SK-N-SH (cell line): Measurements from ENCODE around the gene RRBP1. TPM values are rescaled to one million over a fixed set of nuclear protein-coding genes. Genes with fewer than 3 reads are reported as not detected.

Source experiments
- CTCF ChIA-PET: fragments of 300-600, 350-600 bp; formaldehyde crosslinking; extraction: SDS; loops from one replicate; lab custom pipeline; 2021; lab: Yijun Ruan, JAX
- POLR2A ChIA-PET: fragments of 350-600 bp; sonication (Branson Sonifier 250); formaldehyde crosslinking; extraction: SDS; loops from one replicate; lab custom pipeline; 2020; ENCODE audit warnings: antibody characterized with exemption, inconsistent platforms; lab: Yijun Ruan, JAX
- DNase-seq: peaks from one replicate; pipeline ENCODE4 v3.0.0; 2012
- H2AFZ ChIP-seq: fragments of 200-600 bp; sonication (generic); 2 replicates; pipeline ENCODE4 v1.8.1; 2016; ENCODE audit warnings: antibody characterized with exemption, mild to moderate bottlenecking, low read depth
- H3F3A ChIP-seq: fragments of 200-600 bp; sonication (generic); replicated peaks from 2 replicates; pipeline ENCODE3; 2016; ENCODE audit warnings: antibody characterized with exemption, mild to moderate bottlenecking; ENCODE audit not compliant: insufficient read depth
- H3K27ac ChIP-seq, 2 experiments: fragments of 200-500 bp in 1 of 2; fragments of 200-600 bp in 1 of 2; sonication (Bioruptor generic) in 1 of 2; sonication (generic), shearing (Covaris generic) in 1 of 2; 2 replicates each; pipeline versions ENCODE4 v1.5.1 to v1.6.1; 2014 to 2016; ENCODE audit warnings: low read depth in 2 of 2, inconsistent platforms in 1 of 2, low read length in 1 of 2, mild to moderate bottlenecking in 1 of 2, mixed read lengths in 1 of 2
- H3K27me3 ChIP-seq: fragments of 200-600 bp; sonication (generic), shearing (Covaris generic); 2 replicates; pipeline ENCODE4 v1.6.1; 2016; ENCODE audit warnings: mixed run types; ENCODE audit not compliant: insufficient read depth
- H3K36me3 ChIP-seq, 2 experiments: fragments of 200-500 bp in 1 of 2; fragments of 200-600 bp in 1 of 2; sonication (Bioruptor generic) in 1 of 2; sonication (generic) in 1 of 2; replicated peaks in 1 of 2; 2 replicates each; pipeline versions ENCODE3 to v1.5.1; 2014 to 2016; ENCODE audit warnings: low read length in 1 of 2, mild to moderate bottlenecking in 1 of 2; ENCODE audit not compliant: insufficient read depth in 2 of 2, control insufficient read depth in 1 of 2
- H3K4me1 ChIP-seq, 2 experiments: fragments of 200-500 bp in 1 of 2; fragments of 200-600 bp in 1 of 2; sonication (Bioruptor generic) in 1 of 2; sonication (generic), shearing (Covaris generic) in 1 of 2; 2 replicates each; pipeline versions ENCODE4 v1.5.1 to v1.6.1; 2014 to 2016; ENCODE audit warnings: low read depth in 1 of 2, low read length in 1 of 2, mixed run types in 1 of 2; ENCODE audit not compliant: insufficient read depth in 2 of 2, control insufficient read depth in 1 of 2
- H3K4me2 ChIP-seq: fragments of 200-600 bp; sonication (generic), shearing (Covaris generic); 2 replicates; pipeline ENCODE4 v1.6.1; 2017; ENCODE audit warnings: mixed run types
- H3K4me3 ChIP-seq, 2 experiments: fragments of 200-500 bp in 1 of 2; fragments of 200-600 bp in 1 of 2; sonication (Bioruptor generic) in 1 of 2; sonication (generic), shearing (Covaris generic) in 1 of 2; 2 replicates each; pipeline versions ENCODE4 v1.5.1 to v1.8.1; 2014 to 2016; ENCODE audit warnings: low read depth in 2 of 2, inconsistent platforms in 1 of 2, low read length in 1 of 2, mild to moderate bottlenecking in 1 of 2, mixed read lengths in 1 of 2, moderate library complexity in 1 of 2
- H3K79me2 ChIP-seq: fragments of 200-600 bp; sonication (generic); 2 replicates; pipeline ENCODE4 v1.8.1; 2017; ENCODE audit warnings: mild to moderate bottlenecking; ENCODE audit not compliant: insufficient read depth
- H3K9ac ChIP-seq: fragments of 200-600 bp; sonication (generic); 2 replicates; pipeline ENCODE4 v1.6.1; 2017; ENCODE audit warnings: mixed run types
- H3K9me2 ChIP-seq: fragments of 200-600 bp; sonication (generic); 2 replicates; pipeline ENCODE4 v1.6.1; 2017; ENCODE audit warnings: mixed run types
- H3K9me3 ChIP-seq: fragments of 200-600 bp; sonication (generic); 2 replicates; pipeline ENCODE4 v1.6.1; 2017; ENCODE audit warnings: mixed run types, mild to moderate bottlenecking, moderate library complexity
- H4K20me1 ChIP-seq: fragments of 200-600 bp; sonication (generic); 2 replicates; pipeline ENCODE4 v1.6.1; 2017; ENCODE audit warnings: mild to moderate bottlenecking, mixed run types; ENCODE audit not compliant: insufficient read depth
- CHD2 ChIP-seq: fragments of 150-350 bp; IDR thresholded peaks from 2 replicates; pipeline ENCODE4 v1.6.1; 2018; ENCODE audit warnings: low read length; ENCODE audit not compliant: partially characterized antibody
- CTCF ChIP-seq: fragments of 200-600 bp; sonication (generic); IDR thresholded peaks from 2 replicates; pipeline ENCODE4 v1.6.1; 2017; ENCODE audit warnings: antibody characterized with exemption, mild to moderate bottlenecking, moderate library complexity
- ELF1 ChIP-seq: IDR thresholded peaks from 2 replicates; pipeline ENCODE4 v1.4.0; 2012
- EZH2phosphoT487 ChIP-seq: fragments of 200-600 bp; sonication (generic); IDR thresholded peaks from 2 replicates; pipeline ENCODE4 v1.6.1; 2017; ENCODE audit warnings: low read depth, mixed run types, mild to moderate bottlenecking, antibody characterized with exemption, moderate library complexity, borderline replicate concordance
- FOXJ3 ChIP-seq: sonication (generic); formaldehyde crosslinking; IDR thresholded peaks from 2 replicates; pipeline ENCODE4 v1.5.1; 2020; ENCODE audit warnings: mild to moderate bottlenecking, missing genetic modification reagents
- FOXM1 ChIP-seq: IDR thresholded peaks from 2 replicates; pipeline ENCODE4 v1.4.0; 2012; ENCODE audit warnings: low read depth, mild to moderate bottlenecking
- GABPA ChIP-seq: IDR thresholded peaks from 2 replicates; pipeline ENCODE4 v1.4.0; 2012; ENCODE audit warnings: low read depth, mild to moderate bottlenecking
- GATA2 ChIP-seq: sonication (generic); formaldehyde crosslinking; IDR thresholded peaks from 2 replicates; pipeline ENCODE4 v1.5.0; 2020; ENCODE audit warnings: mild to moderate bottlenecking, missing genetic modification reagents
- MAX ChIP-seq: IDR thresholded peaks from 2 replicates; pipeline ENCODE4 v1.4.0; 2012; ENCODE audit warnings: low read depth
- MXI1 ChIP-seq: IDR thresholded peaks from 2 replicates; pipeline ENCODE4 v1.6.1; 2012; ENCODE audit warnings: mild to moderate bottlenecking, low read depth, low read length, improper control_type of control experiment
- NRF1 ChIP-seq: IDR thresholded peaks from 2 replicates; pipeline ENCODE4 v1.6.1; 2012; ENCODE audit warnings: low read depth, mild to moderate bottlenecking, low read length
- PBX3 ChIP-seq: IDR thresholded peaks from 2 replicates; pipeline ENCODE4; 2012
- RAD21 ChIP-seq: IDR thresholded peaks from 2 replicates; pipeline ENCODE4 v1.6.1; 2012; ENCODE audit warnings: mild to moderate bottlenecking, low read length
- SIN3A ChIP-seq: IDR thresholded peaks from 2 replicates; pipeline ENCODE4 v1.6.1; 2012; ENCODE audit warnings: low read depth, mild to moderate bottlenecking, low read length, moderate library complexity, borderline replicate concordance
- SMC3 ChIP-seq: IDR thresholded peaks from 2 replicates; pipeline ENCODE4 v1.6.1; 2012; ENCODE audit warnings: low read depth, low read length, improper control_type of control experiment
- TCF12 ChIP-seq: IDR thresholded peaks from 2 replicates; pipeline ENCODE4 v1.4.0; 2012
- USF1 ChIP-seq: IDR thresholded peaks from 2 replicates; pipeline ENCODE4 v1.4.0; 2012; ENCODE audit warnings: low read depth, borderline replicate concordance
- USF2 ChIP-seq: fragments of 150-350 bp; IDR thresholded peaks from 2 replicates; pipeline ENCODE4 v1.6.1; 2017; ENCODE audit warnings: antibody characterized with exemption, low read length, low read depth, borderline replicate concordance
- WGBS: methylation state at CpG from one replicate; pipeline ENCODE4 v1.1.6; 2017; ENCODE audit warnings: low lambda C conversion rate; 5-methylcytosine and 5-hydroxymethylcytosine counted together
- polyA plus RNA-seq, 3 experiments: library from polyadenylated mRNA; depleted of rRNA; stranded (reverse); fragments of >200 nt; gene quantifications; 2 replicates each; pipeline ENCODE4 v1.2.3, GENCODE V29; 2012

Gene RRBP1
- polyA plus RNA-seq, 1 of the 3 experiments (the other 2 are of a cell fraction), result 50.2 TPM

- peak overlapping the region; percentile 79 to 87 for H3K4me3 ChIP-seq
- peaks cover 8 to 11% of the 10 kb centered on the region in 2 experiments; a peak in 2 of 4 replicates for H3K4me1 ChIP-seq
- POLR2A ChIA-PET, result interaction anchor here (0.6 to 1.2 kb wide), 4 partner anchors 145 to 276 kb away, joined by 3 to 6 read pairs (median 3); no protein-coding TSS in a partner anchor
- peaks cover 31% of the 10 kb centered on the region for H3K27me3 ChIP-seq
- CTCF ChIA-PET, result interaction anchor here (0.7 to 6.4 kb wide), 35 partner anchors 10 to 315 kb away, joined by 3 to 75 read pairs (median 4); no protein-coding TSS in a partner anchor
- no peak overlapping the region for H2AFZ ChIP-seq
- WGBS, result no CpG with 5 or more reads among the region's 65 CpGs
- H3K79me2 ChIP-seq, result peaks cover 43% of the 10 kb centered on the region
- no peak overlapping the region; the same call in 1 of the 2 replicates for H3K4me2 ChIP-seq
- no peaks in the 10 kb centered on the region for H3K9me2 ChIP-seq
- peak overlapping the region; percentile 74; the same call in 1 of the 2 replicates for H3K9ac ChIP-seq
- peaks cover 39% of the 10 kb centered on the region for H4K20me1 ChIP-seq
- no peaks in the 10 kb centered on the region for H3K9me3 ChIP-seq
- TF ChIP-seq MAX (0 out of 2 replicates have a peak, but pooled peaks have one; percentile 1), FOXM1 (0 out of 2 replicates have a peak, but pooled peaks have one; percentile 24), USF2 (no peak), GABPA (no peak), MXI1 (no peak), PBX3 (no peak), TCF12 (no peak), ELF1 (no peak), NRF1 (no peak), CHD2 (no peak), FOXJ3 (no peak)
- H3K36me3 ChIP-seq, result peaks cover 6 to 26% of the 10 kb centered on the region in 2 experiments
- DNase-seq, result no peak
- peak overlapping the region; percentile 55 to 68; a peak in 3 of 4 replicates for H3K27ac ChIP-seq
- H3F3A ChIP-seq, result no peaks in the 10 kb centered on the region
Measured at GRCh38 chr20:17681726-17682102, 328 bp downstream of the RRBP1 start.

- peaks cover 8 to 11% of the 10 kb centered on the region in 2 experiments; a peak in 2 of 4 replicates for H3K4me1 ChIP-seq
- H3K27me3 ChIP-seq, result peaks cover 25% of the 10 kb centered on the region
- TF ChIP-seq PBX3, result no peak
- TF ChIP-seq EZH2phosphoT487, result no peak
- peak; percentile 64 for TF ChIP-seq RAD21
- no peak for TF ChIP-seq USF1
- peak; percentile 26; the same call in 1 of the 2 replicates for TF ChIP-seq CTCF
- TF ChIP-seq ELF1, result no peak
- no peak for TF ChIP-seq GABPA
- TF ChIP-seq SMC3, result peak; percentile 82
- TF ChIP-seq GATA2 (CRISPR knock-in tag), result no peak
- no peak for TF ChIP-seq SIN3A
- TF ChIP-seq FOXJ3, result no peak
- H3K4me2 ChIP-seq, result peak overlapping the region; percentile 91
- ChIA-PET CTCF (interaction anchor here (0.6 to 6.4 kb wide), 38 partner anchors 10 to 392 kb away, joined by 3 to 75 read pairs (median 4); no protein-coding TSS in a partner anchor), POLR2A (no interaction called here)
- H3K79me2 ChIP-seq, result peaks cover 49% of the 10 kb centered on the region
- peak overlapping the region; percentile 79 to 87 for H3K4me3 ChIP-seq
- peaks cover 6 to 30% of the 10 kb centered on the region in 2 experiments for H3K36me3 ChIP-seq
- peaks cover 46% of the 10 kb centered on the region for H4K20me1 ChIP-seq
- H2AFZ ChIP-seq, result no peak overlapping the region
- H3K9me3 ChIP-seq, result no peaks in the 10 kb centered on the region
- no peaks in the 10 kb centered on the region for H3K9me2 ChIP-seq
- DNase-seq, result peak; percentile 95
- peak overlapping the region; percentile 74 for H3K9ac ChIP-seq
- 32% methylated on average over 19 of the region's 110 CpGs for WGBS
- H3K27ac ChIP-seq, result peak overlapping the region in 1 of 2 experiments; percentile 36; a peak in 1 of 4 replicates
- H3F3A ChIP-seq, result no peaks in the 10 kb centered on the region
Measured at GRCh38 chr20:17680836-17681725, 961 bp downstream of the RRBP1 start.
